Nephron (organoid): ENCODE data around the gene PLRG1.

Experiments used
- H3K27ac Mint-ChIP-seq, 3 experiments: 2 replicates each; pipeline ENCODE4 v1.8.0; 2020; ENCODE audit warnings: mixed read lengths in 3 of 3, mild to moderate bottlenecking in 2 of 3, moderate library complexity in 1 of 3
- H3K27me3 Mint-ChIP-seq: 2 replicates; pipeline ENCODE4 v1.8.0; 2021; ENCODE audit warnings: low read depth, mild to moderate bottlenecking, moderate library complexity, mixed read lengths
- H3K36me3 Mint-ChIP-seq: 2 replicates; pipeline ENCODE4 v1.8.0; 2020; ENCODE audit warnings: low read depth, mixed read lengths
- H3K4me1 Mint-ChIP-seq: 2 replicates; pipeline ENCODE4 v1.8.0; 2020; ENCODE audit warnings: mixed read lengths
- H3K4me3 Mint-ChIP-seq, 3 experiments: 2 replicates each; pipeline ENCODE4 v1.8.0; 2020; ENCODE audit warnings: mild to moderate bottlenecking in 3 of 3, mixed read lengths in 3 of 3, moderate library complexity in 2 of 3
- H3K9me3 Mint-ChIP-seq: 2 replicates; pipeline ENCODE4 v1.8.0; 2020; ENCODE audit warnings: mixed read lengths
- TF ChIP-seq, protein P1 (sequence below), 3 experiments: fragments of 200-600 bp; sonication (generic); IDR thresholded peaks; one replicate each; pipeline ENCODE4 v1.5.0; 2021; ENCODE audit warnings: antibody characterized with exemption in 3 of 3; ENCODE audit not compliant: unreplicated experiment in 3 of 3

Gene PLRG1

DNA sequence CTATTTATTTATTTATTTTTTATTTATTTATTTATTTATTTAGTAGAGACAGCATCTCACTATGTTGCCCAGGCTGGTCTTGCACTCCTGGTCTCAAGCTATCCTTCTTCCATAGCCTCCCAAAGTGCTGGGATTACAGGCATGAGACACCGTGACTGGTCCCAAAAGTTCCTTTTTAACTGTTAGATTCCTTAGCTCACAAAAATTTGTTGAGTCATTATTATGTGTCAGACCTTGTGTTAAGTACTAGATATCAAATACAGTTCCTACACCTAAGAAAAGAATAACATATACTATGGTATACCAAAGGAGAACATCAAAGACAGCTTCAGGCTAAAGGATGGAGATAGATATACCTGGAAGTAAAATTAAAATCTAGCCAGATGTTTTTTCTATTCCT lies 28.7 kb upstream of the PLRG1 start:
- Mint-ChIP-seq H3K4me3 (no peak overlapping the region), H3K27ac (no peak overlapping the region), H3K27me3 (no peaks in the 10 kb centered on the region), H3K36me3 (no peaks in the 10 kb centered on the region), H3K9me3 (no peaks in the 10 kb centered on the region), H3K4me1 (no peaks in the 10 kb centered on the region)
- TF ChIP-seq, protein P1, sequence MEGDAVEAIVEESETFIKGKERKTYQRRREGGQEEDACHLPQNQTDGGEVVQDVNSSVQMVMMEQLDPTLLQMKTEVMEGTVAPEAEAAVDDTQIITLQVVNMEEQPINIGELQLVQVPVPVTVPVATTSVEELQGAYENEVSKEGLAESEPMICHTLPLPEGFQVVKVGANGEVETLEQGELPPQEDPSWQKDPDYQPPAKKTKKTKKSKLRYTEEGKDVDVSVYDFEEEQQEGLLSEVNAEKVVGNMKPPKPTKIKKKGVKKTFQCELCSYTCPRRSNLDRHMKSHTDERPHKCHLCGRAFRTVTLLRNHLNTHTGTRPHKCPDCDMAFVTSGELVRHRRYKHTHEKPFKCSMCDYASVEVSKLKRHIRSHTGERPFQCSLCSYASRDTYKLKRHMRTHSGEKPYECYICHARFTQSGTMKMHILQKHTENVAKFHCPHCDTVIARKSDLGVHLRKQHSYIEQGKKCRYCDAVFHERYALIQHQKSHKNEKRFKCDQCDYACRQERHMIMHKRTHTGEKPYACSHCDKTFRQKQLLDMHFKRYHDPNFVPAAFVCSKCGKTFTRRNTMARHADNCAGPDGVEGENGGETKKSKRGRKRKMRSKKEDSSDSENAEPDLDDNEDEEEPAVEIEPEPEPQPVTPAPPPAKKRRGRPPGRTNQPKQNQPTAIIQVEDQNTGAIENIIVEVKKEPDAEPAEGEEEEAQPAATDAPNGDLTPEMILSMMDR (IDR thresholded peaks at IDR 0.05; ENCODE audit: unreplicated experiment in 3 of 3) = no peak

DNA sequence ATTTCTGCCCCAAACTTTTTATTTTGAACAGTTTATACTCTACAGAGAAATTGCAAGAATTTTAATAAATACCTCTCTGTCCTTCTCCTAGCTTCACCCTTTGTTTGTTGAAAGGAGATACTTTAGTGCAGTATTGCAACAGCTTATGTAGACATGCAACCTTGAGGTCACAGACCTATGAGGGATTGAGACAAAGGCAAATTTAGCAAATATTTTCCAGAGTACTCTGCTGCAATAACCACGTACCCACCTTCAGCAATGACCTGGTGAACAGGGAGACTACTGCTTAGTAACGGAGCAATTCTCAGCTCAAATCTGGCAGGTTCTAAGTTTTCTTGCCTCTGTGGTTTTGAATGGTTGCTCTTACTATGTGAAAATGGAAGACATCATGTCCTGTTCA lies 27.1 kb upstream of the PLRG1 start:
- TF ChIP-seq, protein P1 (IDR thresholded peaks at IDR 0.05; ENCODE audit: unreplicated experiment in 3 of 3) = no peak
- Mint-ChIP-seq H3K27ac (no peak overlapping the region), H3K4me3 (no peak overlapping the region), H3K27me3 (no peaks in the 10 kb centered on the region), H3K9me3 (no peaks in the 10 kb centered on the region), H3K4me1 (no peaks in the 10 kb centered on the region), H3K36me3 (no peaks in the 10 kb centered on the region)

DNA sequence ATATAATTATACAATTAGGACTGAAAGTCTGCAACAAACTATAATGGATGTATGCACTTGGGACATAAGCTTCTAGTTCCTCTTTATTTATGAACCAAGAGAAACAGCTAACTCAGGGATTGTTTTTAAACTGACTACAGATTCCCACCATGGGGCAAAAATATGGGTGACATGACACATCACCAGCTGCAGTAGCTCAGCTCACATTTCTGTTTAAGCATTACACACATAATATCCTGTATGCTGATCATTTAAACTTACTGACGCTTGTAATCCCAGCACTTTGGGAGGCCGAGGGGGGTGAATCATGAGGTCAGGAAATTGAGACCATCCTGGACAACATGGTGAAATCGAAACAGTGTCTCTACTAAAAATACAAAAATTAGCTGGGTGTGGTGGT lies 24.1 kb upstream of the PLRG1 start:
- peaks cover 5% of the 10 kb centered on the region for H3K27me3 Mint-ChIP-seq
- no peaks in the 10 kb centered on the region for H3K36me3 Mint-ChIP-seq
- no peaks in the 10 kb centered on the region for H3K9me3 Mint-ChIP-seq
- no peaks in the 10 kb centered on the region for H3K4me1 Mint-ChIP-seq
- TF ChIP-seq, protein P1 (IDR thresholded peaks at IDR 0.05; ENCODE audit: unreplicated experiment in 3 of 3) = no peak
- no peak overlapping the region for H3K27ac Mint-ChIP-seq
- H3K4me3 Mint-ChIP-seq = no peak overlapping the region

DNA sequence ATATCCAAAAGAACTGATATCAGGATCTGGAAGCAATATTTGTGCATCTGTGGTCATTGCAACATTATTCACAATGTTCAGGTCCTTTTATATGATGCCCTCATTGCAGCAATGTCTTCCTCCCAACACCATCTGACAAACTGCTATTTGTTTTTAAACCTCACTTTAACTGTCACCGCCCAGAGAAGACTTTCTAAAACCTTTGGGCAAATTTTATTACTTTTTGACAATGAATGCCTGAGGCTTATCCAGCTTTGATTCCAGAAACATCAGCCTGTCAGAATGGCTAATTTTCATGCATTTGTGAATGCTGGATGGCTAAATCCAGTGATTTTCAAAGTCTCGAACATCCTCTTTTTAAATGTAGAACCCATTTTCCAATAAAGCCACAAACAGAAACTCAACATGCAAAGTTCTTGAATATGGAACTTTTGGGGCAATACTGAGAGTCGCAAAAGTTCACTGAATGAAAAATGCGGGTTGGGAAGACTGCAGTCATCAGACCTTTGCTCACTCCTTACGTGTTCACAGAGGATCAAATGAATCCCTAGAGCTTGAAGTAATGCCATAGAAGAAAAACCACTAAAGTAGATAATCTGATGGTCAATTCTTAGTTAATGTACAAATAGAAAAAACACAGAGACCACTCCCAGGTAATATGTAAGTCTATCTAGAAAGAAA lies 23.1 kb upstream of the PLRG1 start:
- H3K27ac Mint-ChIP-seq = peak overlapping the region in 1 of 3 experiments; percentile 54
- TF ChIP-seq, protein P1 (IDR thresholded peaks at IDR 0.05; ENCODE audit: unreplicated experiment in 3 of 3) = no peak
- no peaks in the 10 kb centered on the region for H3K9me3 Mint-ChIP-seq
- no peaks in the 10 kb centered on the region for H3K4me1 Mint-ChIP-seq
- H3K4me3 Mint-ChIP-seq = no peak overlapping the region
- H3K27me3 Mint-ChIP-seq = peaks cover 5% of the 10 kb centered on the region
- no peaks in the 10 kb centered on the region for H3K36me3 Mint-ChIP-seq

DNA sequence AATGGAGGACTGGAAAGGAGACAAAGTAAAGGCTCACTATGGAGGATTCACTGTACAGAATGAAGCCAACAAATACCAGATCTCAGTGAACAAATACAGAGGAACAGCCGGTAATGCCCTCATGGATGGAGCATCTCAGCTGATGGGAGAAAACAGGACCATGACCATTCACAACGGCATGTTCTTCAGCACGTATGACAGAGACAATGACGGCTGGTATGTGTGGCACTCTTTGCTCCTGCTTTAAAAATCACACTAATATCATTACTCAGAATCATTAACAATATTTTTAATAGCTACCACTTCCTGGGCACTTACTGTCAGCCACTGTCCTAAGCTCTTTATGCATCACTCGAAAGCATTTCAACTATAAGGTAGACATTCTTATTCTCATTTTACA lies 19.4 kb upstream of the PLRG1 start:
- no peak overlapping the region for H3K4me3 Mint-ChIP-seq
- H3K4me1 Mint-ChIP-seq = no peaks in the 10 kb centered on the region
- TF ChIP-seq, protein P1 (IDR thresholded peaks at IDR 0.05; ENCODE audit: unreplicated experiment in 3 of 3) = no peak
- no peaks in the 10 kb centered on the region for H3K36me3 Mint-ChIP-seq
- H3K9me3 Mint-ChIP-seq = no peaks in the 10 kb centered on the region
- no peak overlapping the region for H3K27ac Mint-ChIP-seq
- H3K27me3 Mint-ChIP-seq = peaks cover 5% of the 10 kb centered on the region

DNA sequence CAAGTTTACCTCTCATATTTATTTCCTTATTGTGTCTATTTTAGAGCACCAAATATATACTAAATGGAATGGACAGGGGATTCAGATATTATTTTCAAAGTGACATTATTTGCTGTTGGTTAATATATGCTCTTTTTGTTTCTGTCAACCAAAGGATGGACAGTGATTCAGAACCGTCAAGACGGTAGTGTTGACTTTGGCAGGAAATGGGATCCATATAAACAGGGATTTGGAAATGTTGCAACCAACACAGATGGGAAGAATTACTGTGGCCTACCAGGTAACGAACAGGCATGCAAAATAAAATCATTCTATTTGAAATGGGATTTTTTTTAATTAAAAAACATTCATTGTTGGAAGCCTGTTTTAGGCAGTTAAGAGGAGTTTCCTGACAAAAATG lies 18.8 kb upstream of the PLRG1 start:
- Mint-ChIP-seq H3K27me3 (peaks cover 5% of the 10 kb centered on the region), H3K9me3 (no peaks in the 10 kb centered on the region), H3K27ac (no peak overlapping the region), H3K4me3 (no peak overlapping the region), H3K4me1 (no peaks in the 10 kb centered on the region), H3K36me3 (no peaks in the 10 kb centered on the region)
- TF ChIP-seq, protein P1 (IDR thresholded peaks at IDR 0.05; ENCODE audit: unreplicated experiment in 3 of 3) = no peak
